ENCODE measurements around the gene ADAMTS15.

GRCh38 chr11:130452940-130453339 is 4.5 kb downstream of the ADAMTS15 start:
- TF ChIP-seq CTCF (IDR thresholded peaks at IDR 0.05) (no peak), POLR2A (IDR thresholded peaks at IDR 0.05) (no peak)
